GM12892 (cell line): ENCODE results near the gene SERPINC1.
"Not testable (repeated sequence)": the region's sequence is repeated elsewhere in the genome, so short reads cannot be mapped to it uniquely, and the experiment has no call there.

Source experiments
- DNase-seq: peaks from one replicate; pipeline ENCODE4 v3.0.0; 2011; ENCODE audit not compliant: insufficient read length
- FAIRE-seq: peaks from 2 replicates; lab custom pipeline; 2011; peaks lifted over from hg19 to GRCh38; lab: Jason Lieb, UNC
- POLR2A ChIP-seq: IDR thresholded peaks from 2 replicates; pipeline ENCODE4 v1.6.1; 2011; ENCODE audit warnings: low read depth, low read length, control low read depth
- POLR2AphosphoS5 ChIP-seq: IDR thresholded peaks from 2 replicates; pipeline ENCODE4 v1.6.1; 2011; ENCODE audit warnings: low read depth, low read length, control low read depth
- TAF1 ChIP-seq: IDR thresholded peaks from 2 replicates; pipeline ENCODE4 v1.6.1; 2011; ENCODE audit warnings: low read depth, mild to moderate bottlenecking, control low read depth, low read length, borderline replicate concordance

Gene SERPINC1

DNA sequence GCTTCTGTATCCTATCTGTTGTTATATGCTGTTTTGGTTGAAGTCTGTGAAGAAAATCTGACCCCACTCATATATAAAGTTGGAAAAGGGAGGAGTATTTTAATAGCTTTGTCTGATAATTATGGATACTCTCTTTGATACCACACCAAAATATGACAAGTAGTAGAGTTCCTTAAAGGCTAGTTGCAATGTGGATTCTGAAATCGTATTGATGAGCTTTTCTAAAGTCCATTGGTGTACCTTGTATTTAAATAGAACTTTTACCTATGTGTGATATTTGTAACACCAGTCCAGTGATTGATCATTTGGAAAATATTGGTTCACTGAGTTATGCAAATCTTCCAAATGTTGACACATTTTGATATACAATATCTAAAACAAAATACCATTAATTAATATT, 57.1 kb downstream of the SERPINC1 start:
- DNase-seq (no peak), FAIRE-seq (no peak)
- TF ChIP-seq TAF1 (no peak), POLR2AphosphoS5 (no peak), POLR2A (no peak)

DNA sequence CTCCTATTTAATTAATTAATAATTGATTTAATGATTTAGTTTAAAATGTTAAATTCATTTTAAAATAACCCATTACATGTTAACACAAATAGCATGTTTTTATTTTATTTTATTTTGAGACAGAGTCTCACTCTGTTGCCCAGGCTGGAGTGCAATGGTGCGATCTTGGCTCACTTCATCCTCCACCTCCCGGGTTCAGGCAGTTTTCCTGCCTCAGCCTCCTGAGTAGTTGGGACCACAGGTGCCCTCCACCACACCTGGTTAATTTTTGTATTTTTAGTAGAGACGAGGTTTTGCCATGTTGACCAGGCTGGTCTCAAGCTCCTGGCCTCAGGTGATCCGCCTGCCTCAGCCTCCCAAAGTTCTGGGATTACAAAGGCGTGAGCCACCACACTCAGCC, 57.6 kb downstream of the SERPINC1 start:
- FAIRE-seq, DNase-seq: not testable (repeated sequence)

DNA sequence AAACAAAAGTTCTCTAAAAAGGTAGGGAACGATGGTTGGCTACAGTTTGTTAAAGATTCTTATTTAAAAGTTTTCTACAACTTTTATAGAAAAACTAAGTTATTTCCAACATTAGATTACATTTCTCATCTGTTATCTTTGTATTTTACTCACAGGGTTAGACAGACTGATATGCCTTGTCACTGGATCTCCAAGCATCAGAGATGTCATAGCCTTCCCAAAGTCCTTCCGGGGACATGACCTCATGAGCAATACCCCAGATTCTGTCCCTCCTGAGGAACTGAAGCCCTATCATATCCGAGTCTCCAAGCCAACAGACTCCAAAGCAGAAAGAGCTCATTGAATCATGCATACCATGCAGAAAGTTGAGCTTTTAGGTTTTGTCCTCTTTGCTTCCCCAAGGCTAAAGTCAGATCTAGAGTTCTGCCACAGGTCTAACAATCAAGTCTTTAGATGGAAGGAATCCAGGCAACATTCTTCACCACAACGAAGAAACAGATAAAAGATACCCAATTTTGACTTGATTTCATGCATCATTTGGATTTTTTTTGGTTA, 59.7 kb downstream of the SERPINC1 start:
- no peak for DNase-seq
- FAIRE-seq = no peak
- no peak for TF ChIP-seq TAF1
- TF ChIP-seq POLR2AphosphoS5 = no peak
- TF ChIP-seq POLR2A = no peak

DNA sequence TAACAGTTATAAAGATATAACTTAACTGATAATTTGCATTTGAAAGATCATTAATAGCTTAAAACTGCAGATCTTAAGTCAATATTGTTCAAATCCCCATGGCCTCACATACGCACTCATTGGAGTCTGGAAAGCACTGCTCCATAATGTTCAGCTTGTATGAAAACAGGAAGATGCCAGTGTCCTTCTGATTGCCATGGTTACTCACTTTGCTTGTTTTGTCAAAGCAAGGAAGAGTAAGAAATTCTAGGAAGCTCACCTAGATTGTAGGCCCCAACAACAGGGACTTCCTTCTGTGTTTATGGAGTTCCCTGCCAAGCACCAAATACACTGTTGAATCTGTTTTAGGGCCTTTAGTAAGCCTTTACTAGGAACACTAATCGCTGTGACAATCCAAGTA, 60.2 kb downstream of the SERPINC1 start:
- FAIRE-seq (no peak), DNase-seq (no peak)
- TF ChIP-seq POLR2A (no peak; the same call in 1 of the 2 replicates), POLR2AphosphoS5 (no peak), TAF1 (no peak)

GRCh38 chr1:173856014-173856413, 61.1 kb downstream of the SERPINC1 start:
- DNase-seq = no peak
- TF ChIP-seq POLR2A (no peak; the same call in 1 of the 2 replicates), POLR2AphosphoS5 (no peak), TAF1 (no peak)
- FAIRE-seq = no peak
